GM23248 (cell line): Measurements from ENCODE around the gene RECQL5. TPM values are rescaled to one million over a fixed set of nuclear protein-coding genes. Genes with fewer than 3 reads are reported as not detected.

ENCODE experiments used
- DNase-seq: peaks from one replicate; pipeline ENCODE4 v3.0.0-alpha.2; 2015
- H2AFZ ChIP-seq: fragments of 200-600 bp; sonication (generic); 2 replicates; pipeline ENCODE4 v1.6.1; 2016; ENCODE audit warnings: antibody characterized with exemption
- H3F3A ChIP-seq: fragments of 200-600 bp; sonication (generic); 2 replicates; pipeline ENCODE4 v1.6.1; 2016; ENCODE audit warnings: mild to moderate bottlenecking, antibody characterized with exemption, mixed run types; ENCODE audit not compliant: insufficient read depth
- H3K27ac ChIP-seq: fragments of 200-600 bp; sonication (generic); 2 replicates; pipeline ENCODE4 v1.5.1; 2016; ENCODE audit warnings: mild to moderate bottlenecking
- H3K27me3 ChIP-seq: fragments of 200-600 bp; sonication (generic); replicated peaks from 2 replicates; pipeline ENCODE4 v1.6.1; 2016; ENCODE audit warnings: mild to moderate bottlenecking; ENCODE audit not compliant: insufficient read depth
- H3K36me3 ChIP-seq: fragments of 200-600 bp; sonication (generic); 2 replicates; pipeline ENCODE4 v1.6.1; 2016; ENCODE audit warnings: low read depth, mild to moderate bottlenecking
- H3K4me1 ChIP-seq: fragments of 200-600 bp; sonication (generic); 2 replicates; pipeline ENCODE4 v1.6.1; 2016; ENCODE audit warnings: mild to moderate bottlenecking; ENCODE audit not compliant: insufficient read depth
- H3K4me2 ChIP-seq: fragments of 200-600 bp; sonication (generic); one replicate; pipeline ENCODE4 v1.6.1; 2016; ENCODE audit warnings: mild to moderate bottlenecking; ENCODE audit not compliant: unreplicated experiment
- H3K4me3 ChIP-seq: fragments of 200-600 bp; sonication (generic); 2 replicates; pipeline ENCODE4 v1.5.1; 2016; ENCODE audit warnings: mild to moderate bottlenecking
- H3K79me2 ChIP-seq: fragments of 200-600 bp; sonication (generic); 2 replicates; pipeline ENCODE4 v1.6.1; 2016; ENCODE audit warnings: mild to moderate bottlenecking; ENCODE audit not compliant: insufficient read depth
- H3K9ac ChIP-seq: fragments of 200-600 bp; sonication (generic); 2 replicates; pipeline ENCODE4 v1.6.1; 2016; ENCODE audit warnings: mild to moderate bottlenecking
- H3K9me2 ChIP-seq: fragments of 200-600 bp; sonication (generic); 2 replicates; pipeline ENCODE4 v1.6.1; 2016; ENCODE audit warnings: mixed run types, mild to moderate bottlenecking, moderate library complexity; ENCODE audit not compliant: insufficient read depth
- H3K9me3 ChIP-seq: fragments of 200-600 bp; sonication (generic); one replicate; pipeline ENCODE4 v1.6.1; 2017; ENCODE audit warnings: low read depth
- H4K20me1 ChIP-seq: fragments of 200-600 bp; sonication (generic); 2 replicates; pipeline ENCODE4 v1.6.0; 2016; ENCODE audit not compliant: insufficient read depth
- EZH2 ChIP-seq: fragments of 200-600 bp; sonication (generic); IDR thresholded peaks from 2 replicates; pipeline ENCODE4 v1.6.1; 2018; ENCODE audit warnings: antibody characterized with exemption, mild to moderate bottlenecking; ENCODE audit not compliant: insufficient read depth, poor library complexity, severe bottlenecking
- EZH2phosphoT487 ChIP-seq: fragments of 200-600 bp; sonication (generic); IDR thresholded peaks from 2 replicates; pipeline ENCODE4 v1.6.1; 2018; ENCODE audit warnings: antibody characterized with exemption, moderate library complexity, mild to moderate bottlenecking, low read depth; ENCODE audit not compliant: insufficient read depth
- WGBS, 2 experiments: methylation state at CpG; one replicate each; pipeline ENCODE4 v1.1.6; 2015 to 2017; ENCODE audit warnings: low lambda C conversion rate in 2 of 2, low coverage in 1 of 2; ENCODE audit errors: missing lambda C conversion rate in 2 of 2; 5-methylcytosine and 5-hydroxymethylcytosine counted together
- in situ Hi-C: fragments of 300-500 bp; cut with MboI; formaldehyde crosslinking; loops from 2 replicates; pipeline ENCODE4 v1.15.0; 2020
- polyA plus RNA-seq: library from polyadenylated mRNA; unstranded; fragments of >200 nt; fragmentation: Nextera tagmentation; extraction: Ambion mirVana; gene quantifications from 2 replicates; pipeline ENCODE4 v1.2.1, GENCODE V29; 2016
- total RNA-seq: library from RNA; depleted of rRNA; stranded (reverse); fragments of >200 nt; shearing (Covaris generic); gene quantifications from 2 replicates; pipeline ENCODE4 v1.2.3, GENCODE V29; 2014

Gene RECQL5
- total and polyA plus RNA-seq, 2 experiments from 2014 or later: 12.8 to 20.9 TPM

- no peak overlapping the region for H2AFZ ChIP-seq
- no peak for DNase-seq
- TF ChIP-seq EZH2phosphoT487 (no peak), EZH2 (no peak)
- H3K4me1 ChIP-seq: no peaks in the 10 kb centered on the region
- in situ Hi-C loops: loop anchor here (10.0 kb wide), 1 partner anchor 141 kb away; no protein-coding TSS in a partner anchor
- H3K27ac ChIP-seq: no peak overlapping the region
- no peaks in the 10 kb centered on the region for H3K9me2 ChIP-seq
- H3K9ac ChIP-seq: no peak overlapping the region
- H3F3A ChIP-seq: no peaks in the 10 kb centered on the region
- H4K20me1 ChIP-seq: no peaks in the 10 kb centered on the region
- 71 to 77% methylated on average over 8 to 10 of the region's 12 CpGs for WGBS, 2 experiments
- no peaks in the 10 kb centered on the region for H3K27me3 ChIP-seq
- H3K4me2 ChIP-seq: no peak overlapping the region
- no peak overlapping the region for H3K4me3 ChIP-seq
- no peaks in the 10 kb centered on the region for H3K79me2 ChIP-seq
- no peaks in the 10 kb centered on the region for H3K36me3 ChIP-seq
- H3K9me3 ChIP-seq: no peaks in the 10 kb centered on the region
These were observed 52.9 kb downstream of the RECQL5 start for GRCh38 chr17:75614006-75614405.

GRCh38 chr17:75612906-75613626, 53.9 kb downstream of the RECQL5 start:
- Histone ChIP-seq H3K9me2 (no peaks in the 10 kb centered on the region), H3K4me2 (no peak overlapping the region), H3K27ac (no peak overlapping the region), H3K4me1 (no peaks in the 10 kb centered on the region), H3K4me3 (no peak overlapping the region), H3K9me3 (no peaks in the 10 kb centered on the region), H3K36me3 (no peaks in the 10 kb centered on the region), H2AFZ (no peak overlapping the region), H3K9ac (no peak overlapping the region), H3K27me3 (no peaks in the 10 kb centered on the region), H3F3A (no peaks in the 10 kb centered on the region), H4K20me1 (no peaks in the 10 kb centered on the region), H3K79me2 (no peaks in the 10 kb centered on the region)
- in situ Hi-C loops: loop anchor here (10.0 kb wide), 1 partner anchor 142 kb away; no protein-coding TSS in a partner anchor
- TF ChIP-seq EZH2phosphoT487: no peak
- no peak for TF ChIP-seq EZH2
- DNase-seq: no peak
- 89 to 91% methylated on average over 23 to 27 of the region's 27 CpGs for WGBS, 2 experiments

- in situ Hi-C loops: loop anchor here (10.0 kb wide), 1 partner anchor 143 kb away; no protein-coding TSS in a partner anchor
These were observed 55.0 kb downstream of the RECQL5 start for GRCh38 chr17:75611851-75612429.

GRCh38 chr17:75610103-75610984, 56.6 kb downstream of the RECQL5 start:
- H3K9me3 ChIP-seq: no peaks in the 10 kb centered on the region
- 84 to 86% methylated on average over 18 to 25 of the region's 25 CpGs for WGBS, 2 experiments
- DNase-seq: peak; percentile 37

More at GRCh38 chr17:75611851-75612429, 55.0 kb downstream of the RECQL5 start:
- no peaks in the 10 kb centered on the region for H3K27me3 ChIP-seq
- H3K79me2 ChIP-seq: no peaks in the 10 kb centered on the region
- no peak overlapping the region for H3K4me3 ChIP-seq
- no peak overlapping the region for H2AFZ ChIP-seq
- no peak overlapping the region for H3K27ac ChIP-seq
- H4K20me1 ChIP-seq: no peaks in the 10 kb centered on the region
- WGBS, 2 experiments: 82 to 85% methylated on average over 20 of the region's 20 CpGs
- H3K4me1 ChIP-seq: no peaks in the 10 kb centered on the region
- H3K9me3 ChIP-seq: no peaks in the 10 kb centered on the region
- no peak overlapping the region for H3K9ac ChIP-seq
- TF ChIP-seq EZH2 (no peak), EZH2phosphoT487 (no peak)
- no peak overlapping the region for H3K4me2 ChIP-seq
- no peak for DNase-seq
- no peaks in the 10 kb centered on the region for H3F3A ChIP-seq
- H3K9me2 ChIP-seq: no peaks in the 10 kb centered on the region
- H3K36me3 ChIP-seq: no peaks in the 10 kb centered on the region

More at GRCh38 chr17:75610103-75610984, 56.6 kb downstream of the RECQL5 start:
- in situ Hi-C loops: loop anchor here (10.0 kb wide), 1 partner anchor 144 kb away; no protein-coding TSS in a partner anchor
- Histone ChIP-seq H3K4me1 (no peaks in the 10 kb centered on the region), H3K27ac (no peak overlapping the region), H3K4me2 (no peak overlapping the region), H4K20me1 (no peaks in the 10 kb centered on the region), H3F3A (no peaks in the 10 kb centered on the region), H3K4me3 (no peak overlapping the region), H3K79me2 (no peaks in the 10 kb centered on the region), H3K9ac (no peak overlapping the region), H3K9me2 (no peaks in the 10 kb centered on the region), H3K36me3 (no peaks in the 10 kb centered on the region), H3K27me3 (no peaks in the 10 kb centered on the region), H2AFZ (no peak overlapping the region)
- TF ChIP-seq EZH2 (no peak), EZH2phosphoT487 (no peak)
